Neural progenitor cell (in vitro differentiated cells): ENCODE data around the gene UBQLN2.

Source experiments
- EZH2 ChIP-seq: fragments of 200-600 bp; sonication (generic); IDR thresholded peaks from 2 replicates; pipeline ENCODE4 v1.6.1; 2017; ENCODE audit warnings: antibody characterized with exemption, mild to moderate bottlenecking, moderate library complexity
- EZH2phosphoT487 ChIP-seq: fragments of 200-600 bp; sonication (generic); IDR thresholded peaks from 2 replicates; pipeline ENCODE4 v1.6.1; 2017; ENCODE audit warnings: antibody characterized with exemption
- TF ChIP-seq, protein P1 (sequence below): fragments of 200-600 bp; sonication (generic); IDR thresholded peaks from 2 replicates; pipeline ENCODE4 v1.5.1; 2017; ENCODE audit warnings: antibody characterized with exemption, mild to moderate bottlenecking

DNA sequence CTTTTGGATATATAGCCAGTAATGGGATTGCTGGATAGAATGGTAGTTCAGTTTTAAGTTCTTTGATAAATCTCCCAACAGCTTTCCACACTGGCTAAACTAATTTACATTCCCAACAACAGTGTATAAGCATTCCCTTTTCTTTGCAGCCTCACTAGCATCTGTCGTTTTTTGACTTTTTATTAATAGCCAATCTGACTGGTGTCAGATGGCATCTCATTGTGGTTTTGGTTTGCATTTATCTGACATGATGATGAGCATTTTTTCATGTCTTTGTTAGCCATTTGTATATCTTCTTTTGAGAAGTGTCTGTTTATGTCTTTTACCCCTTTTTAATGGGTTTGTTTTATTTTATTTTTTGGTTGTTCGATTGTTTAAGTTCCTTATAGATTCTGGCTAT lies 13.3 kb downstream of the UBQLN2 start:
- TF ChIP-seq, protein P1, sequence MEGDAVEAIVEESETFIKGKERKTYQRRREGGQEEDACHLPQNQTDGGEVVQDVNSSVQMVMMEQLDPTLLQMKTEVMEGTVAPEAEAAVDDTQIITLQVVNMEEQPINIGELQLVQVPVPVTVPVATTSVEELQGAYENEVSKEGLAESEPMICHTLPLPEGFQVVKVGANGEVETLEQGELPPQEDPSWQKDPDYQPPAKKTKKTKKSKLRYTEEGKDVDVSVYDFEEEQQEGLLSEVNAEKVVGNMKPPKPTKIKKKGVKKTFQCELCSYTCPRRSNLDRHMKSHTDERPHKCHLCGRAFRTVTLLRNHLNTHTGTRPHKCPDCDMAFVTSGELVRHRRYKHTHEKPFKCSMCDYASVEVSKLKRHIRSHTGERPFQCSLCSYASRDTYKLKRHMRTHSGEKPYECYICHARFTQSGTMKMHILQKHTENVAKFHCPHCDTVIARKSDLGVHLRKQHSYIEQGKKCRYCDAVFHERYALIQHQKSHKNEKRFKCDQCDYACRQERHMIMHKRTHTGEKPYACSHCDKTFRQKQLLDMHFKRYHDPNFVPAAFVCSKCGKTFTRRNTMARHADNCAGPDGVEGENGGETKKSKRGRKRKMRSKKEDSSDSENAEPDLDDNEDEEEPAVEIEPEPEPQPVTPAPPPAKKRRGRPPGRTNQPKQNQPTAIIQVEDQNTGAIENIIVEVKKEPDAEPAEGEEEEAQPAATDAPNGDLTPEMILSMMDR = no peak
- TF ChIP-seq EZH2 = no peak
- no peak for TF ChIP-seq EZH2phosphoT487
